CD4-positive, alpha-beta T cell treated with Interleukin-15 for 1 hour (primary cell): ENCODE measurements around the gene GOLGA6L4.
"Not testable (repeated sequence)": the region's sequence is repeated elsewhere in the genome, so short reads cannot be mapped to it uniquely, and the experiment has no call there.

Experiments used
- DNase-seq: peaks from one replicate; pipeline ENCODE4 v3.0.0-alpha.2; 2020

GOLGA6L4 gene, protein sequence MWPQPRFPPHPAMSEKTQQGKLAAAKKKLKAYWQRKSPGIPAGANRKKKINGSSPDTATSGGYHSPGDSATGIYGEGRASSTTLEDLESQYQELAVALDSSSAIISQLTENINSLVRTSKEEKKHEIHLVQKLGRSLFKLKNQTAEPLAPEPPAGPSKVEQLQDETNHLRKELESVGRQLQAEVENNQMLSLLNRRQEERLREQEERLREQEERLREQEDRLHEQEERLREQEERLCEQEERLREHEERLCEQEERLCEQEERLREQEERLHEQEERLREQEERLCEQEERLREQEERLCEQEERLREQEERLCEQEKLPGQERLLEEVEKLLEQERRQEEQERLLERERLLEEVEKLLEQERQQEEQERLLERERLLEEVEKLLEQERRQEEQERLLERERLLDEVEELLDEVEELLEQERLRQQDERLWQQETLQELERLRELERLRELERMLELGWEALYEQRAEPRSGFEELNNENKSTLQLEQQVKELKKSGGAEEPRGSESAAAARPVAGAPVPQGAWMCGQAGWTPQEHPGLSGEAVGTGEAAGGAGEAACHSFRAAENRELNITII

DNA sequence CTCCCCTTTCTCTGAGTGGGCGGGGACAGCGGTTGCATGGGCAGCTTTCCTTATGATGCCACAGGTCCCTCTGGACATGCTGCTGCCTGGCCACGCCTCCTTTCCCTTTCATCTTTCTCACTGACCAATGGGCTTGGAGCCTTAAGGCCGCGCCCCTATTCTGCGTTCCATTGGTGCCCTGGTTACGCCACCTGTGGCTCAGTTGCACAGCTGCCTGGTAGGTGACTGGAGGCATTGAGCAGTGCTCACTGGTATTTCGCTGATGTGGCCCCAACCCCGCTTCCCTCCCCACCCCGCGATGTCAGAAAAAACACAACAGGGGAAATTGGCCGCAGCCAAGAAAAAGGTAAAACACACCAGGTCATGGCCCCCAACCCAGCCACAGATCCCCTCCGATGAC is at the start of gene GOLGA6L4:
Gene GOLGA6L4 (plus strand): TSS at position 201 of the 400 bp plus-strand sequence. CDS start 62 bp downstream, at position 263.
- DNase-seq, result not testable (repeated sequence)

DNA sequence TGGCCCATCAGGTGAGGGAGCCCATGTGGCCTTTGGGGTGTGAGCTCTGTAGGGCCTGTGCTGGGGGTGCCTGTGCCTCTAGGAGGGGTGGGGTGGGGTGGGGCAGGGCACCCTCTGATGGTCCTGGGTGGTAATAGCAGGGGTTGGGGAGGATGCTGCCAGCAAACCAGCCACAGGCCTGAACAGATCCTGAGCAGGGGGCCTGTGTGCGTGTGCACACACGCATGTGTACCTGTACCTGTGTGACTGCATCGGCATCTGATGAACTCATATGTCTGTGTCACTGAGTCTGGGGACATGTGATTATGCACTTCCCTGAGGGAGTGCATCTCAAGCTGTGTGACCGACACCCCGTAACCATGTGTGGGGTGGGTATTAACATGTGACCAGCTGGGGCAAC is 42.6 kb upstream of the GOLGA6L4 start:
- DNase-seq, result not testable (repeated sequence)

DNA sequence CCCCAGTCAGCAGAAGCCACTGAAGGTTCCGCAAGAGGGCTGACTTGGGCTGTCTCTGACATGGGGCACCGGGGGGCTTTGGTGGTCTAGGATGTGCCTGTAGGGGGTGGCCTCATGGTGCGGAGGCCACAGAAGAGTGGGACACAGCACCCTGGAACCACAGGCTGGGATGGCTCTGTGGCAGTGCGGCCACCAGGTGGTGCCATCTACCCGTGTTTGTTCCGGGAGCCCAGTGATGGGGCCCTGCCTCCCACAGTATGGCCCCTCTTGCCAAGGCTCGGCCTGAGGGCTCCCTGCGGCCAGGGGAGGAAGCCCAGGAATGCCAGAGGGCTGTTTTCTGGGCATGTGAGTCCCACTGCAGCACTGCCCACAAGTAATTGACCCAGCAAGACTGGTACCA is 40.0 kb upstream of the GOLGA6L4 start:
- not testable (repeated sequence) for DNase-seq

GRCh38 chr15:84196530-84197188 is 38.9 kb upstream of the GOLGA6L4 start:
- DNase-seq, result not testable (repeated sequence)

- not testable (repeated sequence) for DNase-seq
Measured at GRCh38 chr15:84199865-84200264, 35.7 kb upstream of the GOLGA6L4 start.

GRCh38 chr15:84246441-84246840 is 10.9 kb downstream of the GOLGA6L4 start:
- peak; percentile 3 for DNase-seq
